ENCODE results near the gene ZNF213.
"Not testable (repeated sequence)": the region's sequence is repeated elsewhere in the genome, so short reads cannot be mapped to it uniquely, and the experiment has no call there.

The ZNF213 gene

GRCh38 chr16:3148256-3149192, 13.7 kb downstream of the ZNF213 start:
- no peak for DNase-seq (ENCODE audit: low spot score)

- DNase-seq (ENCODE audit: low spot score) = no peak
These were observed 14.3 kb downstream of the ZNF213 start for GRCh38 chr16:3149193-3149530.

- DNase-seq (ENCODE audit: low spot score) = peak; percentile 87
These were observed 15.0 kb downstream of the ZNF213 start for GRCh38 chr16:3149630-3150345.

GRCh38 chr16:3150346-3151218, 15.8 kb downstream of the ZNF213 start:
- DNase-seq (ENCODE audit: low spot score) = peak; percentile 99

- no peak for DNase-seq (ENCODE audit: low spot score)
These were observed 17.1 kb downstream of the ZNF213 start for GRCh38 chr16:3152027-3152276.

GRCh38 chr16:3152277-3152990, 17.6 kb downstream of the ZNF213 start:
- peak; percentile 98 for DNase-seq (ENCODE audit: low spot score)

- DNase-seq (ENCODE audit: low spot score) = no peak
These were observed 18.2 kb downstream of the ZNF213 start for GRCh38 chr16:3152991-3153368.

- DNase-seq (ENCODE audit: low spot score) = no peak
These were observed 20.4 kb downstream of the ZNF213 start for GRCh38 chr16:3155181-3155580.

- DNase-seq (ENCODE audit: low spot score) = no peak
These were observed 21.1 kb downstream of the ZNF213 start for GRCh38 chr16:3155972-3156371.

GRCh38 chr16:3157229-3158025, 22.6 kb downstream of the ZNF213 start:
- peak; percentile 88 for DNase-seq (ENCODE audit: low spot score)

- no peak for DNase-seq (ENCODE audit: low spot score)
These were observed 23.2 kb downstream of the ZNF213 start for GRCh38 chr16:3158026-3158509.

- peak; percentile 88 for DNase-seq (ENCODE audit: low spot score)
These were observed 23.9 kb downstream of the ZNF213 start for GRCh38 chr16:3158510-3159314.

GRCh38 chr16:3161235-3162018, 26.6 kb downstream of the ZNF213 start:
- no peak for DNase-seq (ENCODE audit: low spot score)

GRCh38 chr16:3164121-3164991, 29.5 kb downstream of the ZNF213 start:
- DNase-seq (ENCODE audit: low spot score) = peak; percentile 42

- DNase-seq (ENCODE audit: low spot score) = no peak
These were observed 30.4 kb downstream of the ZNF213 start for GRCh38 chr16:3165111-3165822.

- no peak for DNase-seq (ENCODE audit: low spot score)
These were observed 31.7 kb downstream of the ZNF213 start for GRCh38 chr16:3166505-3166886.

- not testable (repeated sequence) for DNase-seq (ENCODE audit: low spot score)
These were observed 33.9 kb downstream of the ZNF213 start for GRCh38 chr16:3168729-3169128.

Measured in ecto neural progenitor cell (in vitro differentiated cells).